Non-pigmented ciliary epithelial cell (primary cell): ENCODE measurements around the gene HSPA2.
A peak's percentile ranks its signal among the peaks of the same experiment; 100 is the strongest.

Experiments
- DNase-seq: peaks from one replicate; pipeline ENCODE4 v3.0.0-alpha.2; 2010; ENCODE audit warnings: low read depth

Gene HSPA2

GRCh38 chr14:64540208-64541202 lies at the start of gene HSPA2:
HSPA2 (plus strand) TSS chr14:64540741; CDS start chr14:64540850, 109 bp downstream.
- DNase-seq, result peak; percentile 94

GRCh38 chr14:64491637-64492036 lies 48.9 kb upstream of the HSPA2 start:
- no peak for DNase-seq

GRCh38 chr14:64493455-64493854 lies 47.1 kb upstream of the HSPA2 start:
- DNase-seq, result no peak

GRCh38 chr14:64495252-64495651 lies 45.3 kb upstream of the HSPA2 start:
- no peak for DNase-seq

GRCh38 chr14:64496764-64497163 lies 43.8 kb upstream of the HSPA2 start:
- DNase-seq, result no peak

- DNase-seq, result no peak
These were observed 40.5 kb upstream of the HSPA2 start for GRCh38 chr14:64500088-64500487.

GRCh38 chr14:64501411-64502171 lies 39.0 kb upstream of the HSPA2 start:
- no peak for DNase-seq

GRCh38 chr14:64502456-64502855 lies 38.1 kb upstream of the HSPA2 start:
- DNase-seq, result no peak

GRCh38 chr14:64502887-64503433 lies 37.6 kb upstream of the HSPA2 start:
- no peak for DNase-seq

- peak; percentile 65 for DNase-seq
These were observed 36.9 kb upstream of the HSPA2 start, which contains the start of gene ZBTB25 for GRCh38 chr14:64503434-64504309. ZBTB25 (minus strand) TSS chr14:64503838; CDS start chr14:64490533, 13,305 bp downstream.

- DNase-seq, result peak; percentile 38
These were observed 36.1 kb upstream of the HSPA2 start, which contains the start of gene ZBTB1 for GRCh38 chr14:64504310-64504896. ZBTB1 (plus strand) TSS chr14:64504770; CDS start chr14:64521505, 16,735 bp downstream.

- DNase-seq, result peak; percentile 38
These were observed 35.4 kb upstream of the HSPA2 start for GRCh38 chr14:64504897-64505794.

GRCh38 chr14:64506721-64507120 lies 33.8 kb upstream of the HSPA2 start:
- no peak for DNase-seq

- no peak for DNase-seq
These were observed 33.0 kb upstream of the HSPA2 start for GRCh38 chr14:64507376-64508156.

GRCh38 chr14:64508215-64508776 lies 32.2 kb upstream of the HSPA2 start:
- DNase-seq, result no peak

- no peak for DNase-seq
These were observed 31.5 kb upstream of the HSPA2 start for GRCh38 chr14:64509036-64509435.

- DNase-seq, result no peak
These were observed 29.5 kb upstream of the HSPA2 start for GRCh38 chr14:64510825-64511671.

- no peak for DNase-seq
These were observed 27.3 kb upstream of the HSPA2 start for GRCh38 chr14:64513271-64513670.
